HepG2 (cell line): ENCODE measurements around the gene GRPEL2. TPM values are rescaled to one million over a fixed set of nuclear protein-coding genes. Genes with fewer than 3 reads are reported as not detected.
A peak's percentile ranks its signal among the peaks of the same experiment; 100 is the strongest.

Experiments
- ARNT2 ChIP-seq: sonication (generic); formaldehyde crosslinking; IDR thresholded peaks from 2 replicates; pipeline ENCODE4 v1.8.0; 2022; ENCODE audit warnings: mild to moderate bottlenecking, low read depth, missing genetic modification reagents, moderate library complexity
- HOXD1 ChIP-seq: sonication (generic); formaldehyde crosslinking; IDR thresholded peaks from 2 replicates; pipeline ENCODE4 v1.5.0; 2020; ENCODE audit warnings: missing genetic modification reagents
- KDM2A ChIP-seq: sonication (generic); formaldehyde crosslinking; IDR thresholded peaks from 2 replicates; pipeline ENCODE4 v1.4.0; 2020; ENCODE audit warnings: low read depth, missing genetic modification reagents, borderline replicate concordance
- KLF12 ChIP-seq: sonication (generic); formaldehyde crosslinking; IDR thresholded peaks from 2 replicates; pipeline ENCODE4 v1.4.0; 2020; ENCODE audit warnings: missing genetic modification reagents, borderline replicate concordance
- PRDM4 ChIP-seq: sonication (generic); formaldehyde crosslinking; IDR thresholded peaks from 2 replicates; pipeline ENCODE4 v1.9.0; 2021; ENCODE audit warnings: missing genetic modification reagents, borderline replicate concordance
- RBM22 ChIP-seq: fragments of 200-400 bp; formaldehyde crosslinking; optimal IDR thresholded peaks from 2 replicates; pipeline ENCODE3; 2017; ENCODE audit warnings: mild to moderate bottlenecking, low read length, moderate library complexity
- SIX1 ChIP-seq: sonication (generic); formaldehyde crosslinking; IDR thresholded peaks from 2 replicates; pipeline ENCODE4 v1.4.0; 2020; ENCODE audit warnings: missing genetic modification reagents, borderline replicate concordance
- SNAPC5 ChIP-seq: sonication (generic); formaldehyde crosslinking; IDR thresholded peaks from 2 replicates; pipeline ENCODE4 v1.8.1; 2023; ENCODE audit warnings: mild to moderate bottlenecking, missing genetic modification reagents, borderline replicate concordance
- SRSF1 ChIP-seq: fragments of 200-400 bp; formaldehyde crosslinking; optimal IDR thresholded peaks from 2 replicates; pipeline ENCODE3; 2017; ENCODE audit warnings: mild to moderate bottlenecking, low read depth, low read length, moderate library complexity
- TBX2 ChIP-seq: sonication (generic); formaldehyde crosslinking; IDR thresholded peaks from 2 replicates; pipeline ENCODE4 v1.5.0; 2020; ENCODE audit warnings: missing genetic modification reagents, mild to moderate bottlenecking, borderline replicate concordance
- TCF7L2 ChIP-seq: IDR thresholded peaks from 2 replicates; pipeline ENCODE4 v1.6.1; 2011; ENCODE audit warnings: mild to moderate bottlenecking, low read depth, low read length, moderate library complexity
- U2AF2 ChIP-seq: fragments of 200-400 bp; formaldehyde crosslinking; IDR thresholded peaks from 2 replicates; pipeline ENCODE4 v1.6.1; 2017; ENCODE audit warnings: low read depth, mild to moderate bottlenecking, low read length
- ZNF275 ChIP-seq: sonication (generic); formaldehyde crosslinking; IDR thresholded peaks from 2 replicates; pipeline ENCODE4 v1.8.0; 2022; ENCODE audit warnings: missing genetic modification reagents, mild to moderate bottlenecking, inconsistent platforms, borderline replicate concordance
- ZNF318 ChIP-seq: sonication (generic); formaldehyde crosslinking; IDR thresholded peaks from 2 replicates; pipeline ENCODE4 v1.4.0; 2020; ENCODE audit warnings: mild to moderate bottlenecking, missing genetic modification reagents
- ZNF510 ChIP-seq: sonication (generic); formaldehyde crosslinking; IDR thresholded peaks from 2 replicates; pipeline ENCODE4 v1.4.0; 2020; ENCODE audit warnings: low read depth, mild to moderate bottlenecking, missing genetic modification reagents
- ZNF781 ChIP-seq: sonication (generic); formaldehyde crosslinking; IDR thresholded peaks from 2 replicates; pipeline ENCODE4 v1.5.1; 2020; ENCODE audit warnings: borderline replicate concordance, mild to moderate bottlenecking, missing genetic modification reagents; ENCODE audit errors: not compliant biosample characterization
- polyA plus RNA-seq, 8 experiments: library from polyadenylated mRNA; depleted of rRNA in 3 of 8; stranded (reverse) in 7 of 8; unstranded in 1 of 8; fragments of >200 nt; fragmentation: Illumina TruSeq in 4 of 8; extraction: Trizol in 4 of 8; gene quantifications; 2 replicates each; pipeline versions ENCODE4 v1.2.1 to v1.2.3, GENCODE V29; 2011 to 2016; ENCODE audit warnings: low read depth in 4 of 8, missing spikeins in 1 of 8, mixed read lengths in 1 of 8; ENCODE audit not compliant: insufficient read depth in 1 of 8
- total RNA-seq, 5 experiments: library from RNA; depleted of rRNA; stranded (reverse); fragments of >200 nt; fragmentation: Illumina TruSeq; extraction: Trizol; gene quantifications; 2 replicates each; pipeline ENCODE4 v1.2.3, GENCODE V29; 2016; ENCODE audit warnings: low read depth in 1 of 5

Gene GRPEL2
- total and polyA plus RNA-seq, 2 of the 13 experiments (the other 11 are each of a cell fraction or from before 2014, with no cell fraction given) = 13.1 to 16.6 TPM

- TF ChIP-seq KDM2A = peak; percentile 91
- TF ChIP-seq PRDM4 (CRISPR knock-in tag) = no peak; the same call in 1 of the 2 replicates
- peak; percentile 56 for TF ChIP-seq TBX2 (CRISPR knock-in tag)
- peak; percentile 84 for TF ChIP-seq SRSF1
- TF ChIP-seq KLF12 (CRISPR knock-in tag) = peak; percentile 93; the same call in 1 of the 2 replicates
- no peak for TF ChIP-seq U2AF2
- no peak; the same call in 1 of the 2 replicates for TF ChIP-seq ARNT2 (CRISPR knock-in tag)
- no peak for TF ChIP-seq RBM22
- TF ChIP-seq ZNF275 (CRISPR knock-in tag) = peak; percentile 60; the same call in 1 of the 2 replicates
- TF ChIP-seq SIX1 = 0 out of 2 replicates have a peak, but pooled peaks have one; percentile 13
- TF ChIP-seq ZNF510 (CRISPR knock-in tag) = no peak; the same call in 1 of the 2 replicates
- TF ChIP-seq ZNF781 = peak; percentile 96
- 0 out of 2 replicates have a peak, but pooled peaks have one; percentile 53 for TF ChIP-seq SNAPC5
- TF ChIP-seq ZNF318 (CRISPR knock-in tag) = no peak; the same call in 1 of the 2 replicates
- no peak for TF ChIP-seq TCF7L2
- TF ChIP-seq HOXD1 (CRISPR knock-in tag) = 0 out of 2 replicates have a peak, but pooled peaks have one; percentile 41
Measured at GRCh38 chr5:149345147-149345891, at the start of gene GRPEL2 (continued).
